ACC112 (cell line): ENCODE results near the gene SYNGR2.

Experiments used
- H2AFZ ChIP-seq: fragments of 200-600 bp; sonication (generic); one replicate; pipeline ENCODE4 v1.6.0; 2017; ENCODE audit warnings: antibody characterized with exemption, low read length; ENCODE audit not compliant: unreplicated experiment
- H3K27ac ChIP-seq: fragments of 200-600 bp; sonication (generic); 2 replicates; pipeline ENCODE4 v1.5.1; 2014; ENCODE audit warnings: low read depth, mild to moderate bottlenecking, antibody characterized with exemption, low read length, moderate library complexity
- H3K27me3 ChIP-seq: fragments of 200-600 bp; sonication (generic); 2 replicates; pipeline ENCODE4 v1.6.1; 2014; ENCODE audit warnings: mild to moderate bottlenecking, antibody characterized with exemption, low read length, moderate library complexity, mixed read lengths; ENCODE audit not compliant: insufficient read depth
- H3K36me3 ChIP-seq: fragments of 200-600 bp; sonication (generic); 2 replicates; pipeline ENCODE4 v1.6.1; 2016; ENCODE audit warnings: mild to moderate bottlenecking, antibody characterized with exemption, low read length, moderate library complexity, mixed read lengths; ENCODE audit not compliant: insufficient read depth
- H3K4me1 ChIP-seq: fragments of 200-600 bp; sonication (generic); one replicate; pipeline ENCODE4 v1.6.1; 2016; ENCODE audit warnings: low read length, mixed read lengths; ENCODE audit not compliant: insufficient read depth, unreplicated experiment, control insufficient read depth
- H3K4me3 ChIP-seq: fragments of 200-600 bp; sonication (generic); 2 replicates; pipeline ENCODE4 v1.5.1; 2014; ENCODE audit warnings: mild to moderate bottlenecking, low read depth, low read length
- H3K79me2 ChIP-seq: fragments of 200-600 bp; sonication (generic); one replicate; pipeline ENCODE4 v1.6.0; 2016; ENCODE audit warnings: low read length; ENCODE audit not compliant: control insufficient read depth, unreplicated experiment, insufficient read depth

Gene SYNGR2

DNA sequence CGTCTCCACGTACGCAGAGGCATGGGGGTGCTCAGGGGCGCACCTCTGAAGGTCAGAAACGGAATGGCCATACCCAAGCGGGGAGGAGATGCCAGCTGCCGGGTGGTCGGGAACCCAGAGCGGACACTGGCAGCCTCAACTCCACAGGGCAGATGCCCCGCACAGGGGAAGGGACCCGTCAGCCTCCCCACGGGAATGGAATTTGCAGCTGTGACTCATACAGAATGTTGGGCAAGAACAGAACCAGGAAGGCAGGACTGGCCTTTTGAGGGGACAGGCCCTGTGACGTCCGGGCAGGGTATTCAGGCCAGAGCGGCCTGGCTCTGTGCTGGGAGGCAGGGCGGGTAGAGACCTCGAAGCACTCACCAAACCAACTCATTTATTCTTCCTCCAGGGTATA, 11.0 kb downstream of the SYNGR2 start:
- no peak overlapping the region for H3K27ac ChIP-seq
- H2AFZ ChIP-seq = no peak overlapping the region
- peaks cover under 1% of the 10 kb centered on the region for H3K79me2 ChIP-seq
- H3K36me3 ChIP-seq = peaks cover 8% of the 10 kb centered on the region; the same call in 1 of the 2 replicates
- no peaks in the 10 kb centered on the region for H3K27me3 ChIP-seq
- no peak overlapping the region for H3K4me3 ChIP-seq
- H3K4me1 ChIP-seq = peaks cover 13% of the 10 kb centered on the region

DNA sequence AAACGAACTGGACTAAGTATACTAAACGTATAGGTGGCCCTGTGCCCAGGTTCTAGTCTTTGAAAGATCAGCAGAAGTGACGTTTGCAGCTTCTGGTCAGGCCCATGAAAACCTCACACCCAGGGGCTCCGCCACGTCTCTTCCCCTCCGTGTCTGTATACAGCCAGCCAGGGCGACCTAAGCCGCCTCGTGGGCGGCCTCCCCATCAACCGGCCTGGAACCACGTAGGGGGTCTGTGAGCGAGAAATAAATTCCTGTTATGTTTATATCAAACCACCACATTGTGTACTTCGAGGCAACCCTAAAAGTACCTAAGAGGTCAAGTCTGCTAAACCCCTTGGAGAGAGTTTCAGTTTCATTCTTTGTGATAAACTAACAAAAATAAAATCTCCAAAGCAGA, 11.7 kb downstream of the SYNGR2 start:
- Histone ChIP-seq H3K4me3 (no peak overlapping the region), H3K79me2 (peaks cover 7% of the 10 kb centered on the region), H2AFZ (no peak overlapping the region), H3K36me3 (peaks cover 8% of the 10 kb centered on the region; the same call in 1 of the 2 replicates), H3K4me1 (peaks cover 15% of the 10 kb centered on the region), H3K27ac (no peak overlapping the region), H3K27me3 (no peaks in the 10 kb centered on the region)

DNA sequence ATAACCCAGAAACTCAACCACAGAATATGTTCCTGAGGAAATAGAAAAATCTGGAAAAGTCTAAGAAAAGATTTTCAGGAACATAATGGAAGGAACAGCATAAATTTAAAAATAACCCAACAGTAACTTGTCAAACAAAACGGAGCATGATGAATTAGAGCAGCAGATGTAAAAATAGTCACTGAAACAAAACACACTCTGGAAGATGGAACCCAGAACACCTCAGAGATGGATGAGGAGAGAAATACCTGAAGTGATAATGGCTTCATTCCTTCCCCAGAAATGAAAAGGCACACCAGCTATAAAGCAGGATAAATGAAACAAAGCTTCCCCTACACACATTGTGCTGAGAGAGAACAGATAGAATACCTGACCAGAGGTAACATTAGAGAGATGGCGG, 12.1 kb downstream of the SYNGR2 start:
- Histone ChIP-seq H3K79me2 (peaks cover 8% of the 10 kb centered on the region), H2AFZ (no peak overlapping the region), H3K27ac (no peak overlapping the region), H3K27me3 (no peaks in the 10 kb centered on the region), H3K36me3 (peaks cover 8% of the 10 kb centered on the region; the same call in 1 of the 2 replicates), H3K4me3 (no peak overlapping the region), H3K4me1 (peaks cover 18% of the 10 kb centered on the region)

DNA sequence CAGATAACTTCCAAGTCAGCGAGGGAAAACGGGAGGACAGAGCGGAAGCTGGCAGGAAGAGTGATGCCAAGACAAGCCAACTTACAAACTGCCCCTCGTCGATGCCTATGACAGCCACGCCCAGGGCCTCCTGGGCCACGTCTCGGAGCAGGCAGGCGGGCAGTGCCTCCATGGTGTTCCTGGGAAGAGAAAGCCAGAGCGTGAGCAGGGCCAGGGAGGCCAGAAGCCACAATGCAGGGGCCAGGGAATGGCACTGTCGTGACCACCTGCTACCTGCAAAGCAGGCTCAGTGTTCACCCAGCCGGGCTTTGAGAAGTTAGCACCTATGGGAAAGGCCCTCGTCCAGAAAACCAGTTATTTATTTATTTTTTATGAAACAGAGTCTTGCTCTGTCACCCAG, 14.1 kb downstream of the SYNGR2 start:
- no peak overlapping the region for H3K4me3 ChIP-seq
- no peak overlapping the region for H3K27ac ChIP-seq
- H3K79me2 ChIP-seq = peaks cover 14% of the 10 kb centered on the region
- peaks cover 18% of the 10 kb centered on the region for H3K4me1 ChIP-seq
- H2AFZ ChIP-seq = no peak overlapping the region
- peaks cover 8% of the 10 kb centered on the region; the same call in 1 of the 2 replicates for H3K36me3 ChIP-seq
- no peaks in the 10 kb centered on the region for H3K27me3 ChIP-seq

DNA sequence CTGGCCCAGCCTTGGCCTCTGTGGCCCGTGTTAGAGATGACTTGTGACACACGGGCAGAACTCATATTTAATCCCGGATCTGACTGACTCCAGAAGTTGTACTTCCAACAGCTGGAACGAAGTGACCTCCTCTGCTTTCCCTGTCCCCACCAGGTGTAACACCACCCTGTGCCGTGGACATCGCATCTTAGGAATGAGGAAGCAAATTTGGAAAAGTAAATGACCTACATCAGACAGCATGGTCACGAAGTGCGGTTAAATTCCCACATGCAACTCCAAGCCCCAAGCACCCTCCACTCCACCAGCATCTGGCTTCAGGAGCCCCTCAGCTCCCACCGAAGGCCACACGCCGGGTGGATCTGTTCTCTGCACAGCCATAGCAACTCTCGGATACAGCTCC, 15.5 kb downstream of the SYNGR2 start:
- Histone ChIP-seq H3K79me2 (peaks cover 23% of the 10 kb centered on the region), H3K4me3 (no peak overlapping the region), H3K36me3 (peaks cover 4% of the 10 kb centered on the region; the same call in 1 of the 2 replicates), H3K27ac (no peak overlapping the region), H2AFZ (no peak overlapping the region), H3K4me1 (peaks cover 18% of the 10 kb centered on the region), H3K27me3 (no peaks in the 10 kb centered on the region)

DNA sequence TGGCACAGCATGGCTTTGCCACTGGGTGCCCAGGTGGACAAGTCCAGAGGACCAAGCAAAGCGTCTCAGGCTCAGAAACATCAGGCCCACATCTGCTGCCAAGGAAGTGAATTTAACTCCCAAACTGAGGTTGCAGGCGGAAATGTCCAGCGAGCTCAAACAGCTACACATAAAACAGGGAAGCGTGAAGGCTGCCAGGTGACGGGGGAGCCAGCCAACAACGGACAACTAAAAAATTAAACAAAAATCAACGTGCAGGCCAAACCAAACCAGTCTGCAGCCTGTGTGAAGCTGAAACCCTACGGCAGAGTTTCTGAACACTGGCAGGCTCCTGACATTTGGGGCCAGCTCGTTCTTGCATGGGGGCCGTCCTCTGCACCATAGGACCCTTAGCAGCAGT, 16.0 kb downstream of the SYNGR2 start:
- Histone ChIP-seq H3K36me3 (peaks cover 4% of the 10 kb centered on the region; the same call in 1 of the 2 replicates), H3K4me3 (no peak overlapping the region), H3K79me2 (peaks cover 25% of the 10 kb centered on the region), H3K27ac (no peak overlapping the region), H2AFZ (no peak overlapping the region), H3K4me1 (peaks cover 16% of the 10 kb centered on the region), H3K27me3 (no peaks in the 10 kb centered on the region)

DNA sequence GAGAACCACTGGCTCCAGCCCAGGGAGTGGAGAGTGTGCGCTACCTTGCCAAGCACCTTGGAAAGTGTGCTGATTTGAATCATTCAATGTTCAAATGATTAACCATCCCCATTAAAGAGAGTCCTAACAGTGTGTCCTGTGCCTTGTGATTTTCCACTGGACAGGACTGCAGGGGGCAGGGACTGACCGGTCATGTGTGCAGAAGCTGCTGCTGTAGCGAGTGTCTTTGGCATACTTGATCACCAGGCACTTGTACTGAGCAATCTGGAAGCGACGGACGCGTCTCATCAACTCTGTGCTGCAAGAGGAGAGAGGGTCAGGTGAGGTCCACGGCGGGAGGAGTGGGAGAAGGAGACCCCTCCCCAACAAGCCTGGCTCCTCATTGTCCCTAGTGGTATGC, 16.5 kb downstream of the SYNGR2 start:
- Histone ChIP-seq H3K27me3 (no peaks in the 10 kb centered on the region), H3K79me2 (peaks cover 25% of the 10 kb centered on the region), H2AFZ (no peak overlapping the region), H3K36me3 (peaks cover 4% of the 10 kb centered on the region; the same call in 1 of the 2 replicates), H3K27ac (no peak overlapping the region), H3K4me3 (peak overlapping the region; percentile 92), H3K4me1 (peaks cover 11% of the 10 kb centered on the region)

DNA sequence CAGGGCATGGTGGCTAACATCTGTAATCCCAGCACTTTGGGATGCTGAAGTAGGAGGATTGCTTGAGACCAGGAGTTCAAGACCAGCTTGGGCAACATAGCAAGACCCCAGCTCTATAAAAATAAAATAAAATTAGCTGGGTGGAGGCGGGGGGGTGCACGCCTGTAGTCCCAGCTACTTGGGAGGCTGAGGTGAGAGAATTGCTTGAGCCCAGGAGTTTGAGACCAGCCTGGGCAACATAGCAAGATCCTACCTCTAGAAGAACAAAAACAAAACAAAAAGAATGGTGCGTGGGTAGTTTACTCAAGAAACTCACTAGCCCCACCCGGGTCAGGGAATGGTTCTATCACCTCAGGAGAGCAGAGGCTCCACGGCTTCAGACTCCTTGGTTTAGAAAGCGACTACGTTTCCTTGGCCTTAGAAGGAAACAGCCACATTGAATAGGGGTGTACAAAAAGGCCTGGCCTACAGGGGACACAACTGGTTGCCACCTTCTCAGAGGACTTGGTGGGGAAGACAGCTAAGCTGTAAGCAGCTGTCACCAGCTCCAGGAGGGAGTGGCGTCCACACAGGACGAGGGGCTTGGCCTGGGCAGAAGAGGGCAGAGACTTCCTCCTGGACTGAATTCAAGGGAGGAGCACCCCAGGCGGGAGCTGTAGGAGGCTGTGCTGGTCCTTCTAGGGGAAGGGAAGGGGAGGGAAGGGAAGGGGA, 17.8 kb downstream of the SYNGR2 start:
- Histone ChIP-seq H3K4me1 (peaks cover 4% of the 10 kb centered on the region), H2AFZ (no peak overlapping the region), H3K27me3 (no peaks in the 10 kb centered on the region), H3K4me3 (peak overlapping the region; percentile 92), H3K36me3 (no peaks in the 10 kb centered on the region), H3K79me2 (peaks cover 25% of the 10 kb centered on the region), H3K27ac (no peak overlapping the region)

DNA sequence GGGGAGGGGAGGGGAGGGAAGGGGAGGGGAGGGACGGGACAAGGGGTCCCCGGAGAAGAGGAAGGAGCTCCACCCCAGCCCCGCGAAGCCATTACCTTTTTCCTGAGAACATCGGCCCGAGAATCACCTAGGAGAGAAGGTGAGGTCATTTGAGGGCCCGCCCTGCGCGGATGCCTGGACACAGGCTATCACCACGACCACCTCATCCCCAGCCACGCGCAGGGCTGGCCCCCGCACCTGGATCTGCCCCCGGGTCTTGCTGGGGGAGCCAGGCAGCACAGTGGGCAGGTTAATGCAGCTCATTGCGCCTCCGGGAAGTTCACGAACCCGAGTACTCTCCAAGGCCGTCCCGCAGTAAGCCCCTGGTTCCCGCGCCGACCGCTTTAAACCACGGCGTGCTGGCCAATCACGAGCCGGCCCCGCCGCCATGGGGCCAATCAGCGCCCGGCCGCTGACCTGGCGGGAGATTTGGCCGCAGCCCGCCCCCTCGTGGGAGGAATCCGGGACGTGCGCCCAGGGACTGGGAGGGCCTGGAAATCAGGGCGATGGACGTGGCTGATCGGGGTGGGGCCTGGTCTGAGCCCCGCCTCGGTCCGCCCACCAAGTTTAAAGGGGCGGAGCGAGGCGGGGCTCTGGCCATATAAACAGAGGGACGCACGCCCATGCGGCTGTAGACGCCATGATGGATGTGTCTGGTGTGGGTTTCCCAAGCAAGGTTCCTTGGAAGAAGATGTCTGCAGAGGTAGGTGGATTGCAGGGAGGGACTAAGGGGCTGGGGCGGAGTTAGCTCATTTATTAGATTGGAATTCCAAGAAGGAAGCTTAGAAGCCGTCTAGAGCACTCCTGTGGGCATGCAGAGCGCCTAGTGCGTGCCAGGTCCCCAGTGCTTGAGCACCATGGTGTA, 18.6 kb downstream of the SYNGR2 start, which contains the start of the genes AFMID and TK1:
Gene AFMID (plus strand): TSS at position 671 of the 904 bp plus-strand sequence. CDS start 9 bp downstream, at position 680.
Gene TK1 (minus strand): TSS at position 361 of the 904 bp plus-strand sequence. CDS start 58 bp downstream, at position 303.
- H3K4me1 ChIP-seq = peaks cover 4% of the 10 kb centered on the region
- H2AFZ ChIP-seq = peak within 1 kb of the TSS; percentile 61
- H3K27me3 ChIP-seq = no peaks in the 10 kb centered on the region
- H3K79me2 ChIP-seq = peaks cover 25% of the 10 kb centered on the region
- H3K4me3 ChIP-seq = peak within 1 kb of the TSS; percentile 92
- no peaks in the 10 kb centered on the region for H3K36me3 ChIP-seq
- H3K27ac ChIP-seq = peak within 1 kb of the TSS; percentile 52; the same call in 1 of the 2 replicates

DNA sequence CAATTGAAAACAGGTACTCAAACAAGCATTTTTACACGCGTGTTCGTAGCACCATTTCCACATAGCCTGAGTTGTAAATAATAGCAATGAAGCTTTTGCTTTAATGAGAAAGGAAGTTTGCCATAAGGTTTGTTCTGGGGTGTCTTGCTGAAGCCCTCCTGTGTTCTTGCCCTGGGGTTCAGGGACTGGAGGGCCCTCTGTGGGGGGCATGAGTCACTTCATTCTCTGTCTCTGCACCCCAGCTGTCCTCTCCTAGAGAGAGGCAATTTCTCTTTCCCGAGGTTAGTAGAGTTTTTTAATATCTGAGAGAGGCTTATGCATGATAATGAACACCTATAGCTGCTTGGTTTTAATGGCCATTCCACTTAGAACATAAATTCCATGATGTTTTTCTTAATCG, 28.3 kb downstream of the SYNGR2 start:
- Histone ChIP-seq H3K36me3 (peaks cover 12% of the 10 kb centered on the region; the same call in 1 of the 2 replicates), H3K79me2 (peaks cover 4% of the 10 kb centered on the region), H3K4me1 (no peaks in the 10 kb centered on the region), H2AFZ (no peak overlapping the region), H3K27ac (no peak overlapping the region), H3K4me3 (no peak overlapping the region), H3K27me3 (no peaks in the 10 kb centered on the region)
